ENCODE data around the gene BTBD7.

The BTBD7 gene

GRCh38 chr14:93316716-93317115, 16.1 kb downstream of the BTBD7 start:
- no peak for TF ChIP-seq CTCF (IDR thresholded peaks at IDR 0.05; ENCODE audit: low read depth, low read length, missing control alignments)
- no peak overlapping the region for H3K4me3 ChIP-seq (ENCODE audit: low read depth, low read length)
- no peak for DNase-seq (ENCODE audit: low read depth)

GRCh38 chr14:93315575-93315974, 17.3 kb downstream of the BTBD7 start:
- H3K4me3 ChIP-seq (ENCODE audit: low read depth, low read length): no peak overlapping the region
- DNase-seq (ENCODE audit: low read depth): no peak
- TF ChIP-seq CTCF (IDR thresholded peaks at IDR 0.05; ENCODE audit: low read depth, low read length, missing control alignments): no peak

- DNase-seq (ENCODE audit: low read depth): no peak
- TF ChIP-seq CTCF (IDR thresholded peaks at IDR 0.05; ENCODE audit: low read depth, low read length, missing control alignments): no peak
- H3K4me3 ChIP-seq (ENCODE audit: low read depth, low read length): no peak overlapping the region
Observed at GRCh38 chr14:93311082-93311481, 21.8 kb downstream of the BTBD7 start.

GRCh38 chr14:93309427-93309966, 23.3 kb downstream of the BTBD7 start:
- DNase-seq (ENCODE audit: low read depth): no peak
- H3K4me3 ChIP-seq (ENCODE audit: low read depth, low read length): no peak overlapping the region
- TF ChIP-seq CTCF (IDR thresholded peaks at IDR 0.05; ENCODE audit: low read depth, low read length, missing control alignments): no peak

- no peak for TF ChIP-seq CTCF (IDR thresholded peaks at IDR 0.05; ENCODE audit: low read depth, low read length, missing control alignments)
- DNase-seq (ENCODE audit: low read depth): no peak
- no peak overlapping the region for H3K4me3 ChIP-seq (ENCODE audit: low read depth, low read length)
Observed at GRCh38 chr14:93308686-93309345, 24.0 kb downstream of the BTBD7 start.

GRCh38 chr14:93306812-93307211, 26.0 kb downstream of the BTBD7 start:
- H3K4me3 ChIP-seq (ENCODE audit: low read depth, low read length): no peak overlapping the region
- no peak for TF ChIP-seq CTCF (IDR thresholded peaks at IDR 0.05; ENCODE audit: low read depth, low read length, missing control alignments)
- no peak for DNase-seq (ENCODE audit: low read depth)

Measured in GM12864 (cell line).